Measurements from ENCODE around the gene STAG1.

- TF ChIP-seq MAX (IDR thresholded peaks at IDR 0.05) (no peak), JUND (IDR thresholded peaks at IDR 0.05) (no peak), CTCF (IDR thresholded peaks at IDR 0.05; ENCODE audit: low read depth, low read length, missing input control) (no peak), SP1 (IDR thresholded peaks at IDR 0.05) (no peak)
Observed at GRCh38 chr3:136671921-136672320, 80.3 kb downstream of the STAG1 start.
